Lung (tissue), 12 donors: ENCODE data around the gene SH3PXD2B. TPM values are rescaled to one million over a fixed set of nuclear protein-coding genes. Genes with fewer than 3 reads are reported as not detected.

ENCODE experiments used
- ATAC-seq: fragments of 200-7000 bp; cut with Tn5 transposase; one replicate; pipeline ENCODE4 v1.9.1; 2020; ENCODE audit warnings: moderate number of reproducible peaks; ENCODE audit not compliant: insufficient read depth, low FRiP score
- DNase-seq, 3 donors: peaks; one replicate each; pipeline ENCODE4 v3.0.0-alpha.2; 2013 to 2017
- H3K27ac ChIP-seq, 2 donors: one replicate each; pipeline ENCODE4 v1.5.1; 2013; ENCODE audit warnings: mild to moderate bottlenecking in 2 of 2, moderate library complexity in 2 of 2, control low read depth in 1 of 2, inconsistent platforms in 1 of 2, low read depth in 1 of 2, low read length in 1 of 2
- H3K27me3 ChIP-seq, 3 donors: one replicate each; pipeline ENCODE4 v1.5.1; 2013; ENCODE audit warnings: low read length in 2 of 3; ENCODE audit not compliant: control insufficient read depth in 3 of 3, insufficient read depth in 3 of 3
- H3K36me3 ChIP-seq, 4 donors: one replicate each; pipeline ENCODE4 v1.5.1; 2013; ENCODE audit warnings: low read length in 4 of 4, mild to moderate bottlenecking in 1 of 4, moderate library complexity in 1 of 4; ENCODE audit not compliant: control insufficient read depth in 4 of 4, insufficient read depth in 4 of 4
- H3K4me1 ChIP-seq, 5 donors: one replicate each; pipeline ENCODE4 v1.5.1; 2013; ENCODE audit warnings: low read length in 5 of 5, mild to moderate bottlenecking in 2 of 5, moderate library complexity in 1 of 5; ENCODE audit not compliant: control insufficient read depth in 5 of 5, insufficient read depth in 5 of 5
- H3K4me3 ChIP-seq: one replicate; pipeline ENCODE4 v1.5.1; 2013; ENCODE audit warnings: mild to moderate bottlenecking, control low read depth, moderate library complexity
- H3K9ac ChIP-seq, 2 donors: one replicate each; pipeline ENCODE4 v1.5.1; 2013; ENCODE audit warnings: low read length in 2 of 2, control low read depth in 1 of 2; ENCODE audit not compliant: insufficient read depth in 1 of 2
- H3K9me3 ChIP-seq, 4 donors: one replicate each; pipeline ENCODE4 v1.5.1; 2013; ENCODE audit warnings: low read length in 3 of 4, mild to moderate bottlenecking in 1 of 4, moderate library complexity in 1 of 4; ENCODE audit not compliant: control insufficient read depth in 4 of 4, insufficient read depth in 3 of 4
- CTCF ChIP-seq: IDR thresholded peaks from 2 replicates; pipeline ENCODE4 v1.5.1; 2012; ENCODE audit warnings: mild to moderate bottlenecking; ENCODE audit errors: control extremely low read depth, extremely low read depth
- WGBS, 2 donors: extraction: QIAGEN DNeasy Blood & Tissue Kit; methylation state at CpG; one replicate each; pipeline ENCODE4 v1.1.7; 2013; 5-methylcytosine and 5-hydroxymethylcytosine counted together
- polyA plus RNA-seq, 2 donors: library from polyadenylated mRNA; stranded (reverse); fragments of 200-250 nt; gene quantifications; one replicate each; pipeline ENCODE4 v1.2.1, GENCODE V29; 2013
- total RNA-seq, 2 donors: library from RNA; depleted of rRNA in 1 of 2; stranded (reverse); fragments of >200 nt in 1 of 2; gene quantifications; one replicate each; pipeline ENCODE4 v1.2.1, GENCODE V29; 2014 to 2021
- donor health status: control.
- donor health status: control.
- donor health status: Bipolar disorder and iron deficiency.
- donor health status: healthy.
- donor health status: DM: yes; HTN: yes; CAD: no.

SH3PXD2B gene
- total and polyA plus RNA-seq, 4 donors, result 8.0 to 56.0 (median 21.4) TPM

DNA sequence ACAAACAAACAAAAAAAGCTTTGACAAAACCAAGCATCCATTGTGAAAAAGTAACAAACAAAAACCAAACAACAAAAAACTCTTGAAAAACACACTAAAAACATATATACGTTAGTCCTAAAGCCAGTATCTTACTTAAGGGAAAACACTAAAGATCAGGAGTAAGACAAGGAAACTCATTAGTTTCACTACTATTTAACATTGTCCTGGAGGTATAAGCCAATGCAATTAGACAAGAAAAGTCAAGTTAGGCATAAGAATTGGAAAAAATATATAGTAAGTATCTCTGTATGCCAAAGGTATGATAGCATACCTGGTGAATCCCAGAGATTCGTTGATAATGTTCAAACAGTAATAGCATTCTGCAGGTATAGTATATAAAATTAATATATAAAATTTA lies 148.9 kb downstream of the SH3PXD2B start:
- ATAC-seq (no peak), DNase-seq (no peak)
- Histone ChIP-seq H3K4me1 (peaks cover 0 to 3% (median 0%) of the 10 kb centered on the region in 5 donors), H3K9me3 (peaks cover 0 to 2% (median 0%) of the 10 kb centered on the region in 4 donors), H3K36me3 (no peaks in the 10 kb centered on the region), H3K9ac (no peak overlapping the region), H3K27me3 (no peaks in the 10 kb centered on the region), H3K27ac (no peak overlapping the region), H3K4me3 (no peak overlapping the region)
- TF ChIP-seq CTCF, result no peak
- WGBS, 2 donors, result 95 to 98% methylated on average over 2 of the region's 2 CpGs

DNA sequence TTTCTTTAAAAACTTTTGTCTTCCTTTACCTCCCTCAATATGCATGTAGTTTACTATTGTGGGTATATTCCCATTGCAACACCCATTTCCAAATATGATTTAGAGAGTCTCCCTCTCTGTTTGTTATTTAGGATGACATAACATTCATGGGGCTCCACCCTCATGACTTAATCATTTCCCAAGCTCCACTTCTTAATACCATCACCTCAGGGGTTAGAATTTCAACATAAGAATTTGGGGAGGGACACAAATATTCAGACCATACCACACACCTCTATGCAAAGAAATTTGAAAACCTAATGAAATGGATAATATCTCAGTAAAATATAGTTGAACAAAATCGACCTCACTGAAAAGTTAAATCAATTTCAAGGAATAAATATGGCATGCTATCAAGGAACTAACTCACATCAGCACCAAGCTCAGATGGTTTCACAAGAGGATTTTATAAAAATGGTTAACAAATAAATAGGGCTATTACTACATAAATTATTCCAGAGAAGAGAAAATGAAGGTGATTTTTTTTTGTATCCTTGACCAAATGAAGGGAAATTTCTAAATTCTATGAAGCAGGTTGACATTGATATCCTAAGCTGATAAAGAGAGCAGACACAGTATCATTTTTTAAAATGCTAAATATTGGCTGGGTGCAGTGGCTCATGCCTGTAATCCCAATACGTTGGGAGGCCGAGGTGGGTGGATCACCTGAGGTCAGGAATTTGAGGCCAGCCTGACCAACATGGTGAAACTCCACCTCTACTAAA lies 150.6 kb downstream of the SH3PXD2B start:
- no peak overlapping the region for H3K27ac ChIP-seq
- ATAC-seq, result no peak

DNA sequence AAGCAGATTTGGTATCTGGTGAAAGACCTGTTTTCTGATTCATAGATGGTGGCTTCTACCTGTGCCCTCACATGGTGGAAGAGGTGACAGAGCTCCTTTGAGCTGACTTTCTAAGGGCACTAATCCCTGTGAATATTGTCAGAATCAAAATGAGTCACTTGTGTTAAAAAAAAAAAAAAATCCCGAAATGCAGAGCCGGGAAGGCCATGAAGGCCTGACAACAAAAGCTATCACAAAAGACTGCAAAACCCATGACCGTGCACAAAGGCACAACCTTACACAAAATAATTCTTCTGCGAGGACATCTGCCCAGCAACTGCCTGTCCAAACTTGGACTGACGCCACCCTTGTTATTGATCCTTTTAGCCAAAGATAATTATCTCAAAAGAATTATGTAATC lies 151.2 kb downstream of the SH3PXD2B start:
- peaks cover 0 to 2% (median 0%) of the 10 kb centered on the region in 4 donors for H3K9me3 ChIP-seq
- H3K9ac ChIP-seq, result no peak overlapping the region
- H3K4me1 ChIP-seq, result peaks cover 0 to 3% (median 0%) of the 10 kb centered on the region in 5 donors
- H3K27me3 ChIP-seq, result no peaks in the 10 kb centered on the region
- 76 to 94% methylated on average over 5 of the region's 5 CpGs for WGBS, 2 donors
- H3K4me3 ChIP-seq, result no peak overlapping the region
- DNase-seq, result no peak
- H3K27ac ChIP-seq, result no peak overlapping the region
- no peaks in the 10 kb centered on the region for H3K36me3 ChIP-seq
- no peak for TF ChIP-seq CTCF
- no peak for ATAC-seq

More for the DNA sequence above, 150.6 kb downstream of the SH3PXD2B start:
- H3K4me1 ChIP-seq, result peaks cover 0 to 3% (median 0%) of the 10 kb centered on the region in 5 donors
- no peak overlapping the region for H3K9ac ChIP-seq
- no peaks in the 10 kb centered on the region for H3K36me3 ChIP-seq
- no peak for TF ChIP-seq CTCF
- H3K9me3 ChIP-seq, result peaks cover 0 to 2% (median 0%) of the 10 kb centered on the region in 4 donors
- WGBS, 2 donors, result 58 to 93% methylated on average over 3 of the region's 3 CpGs
- H3K4me3 ChIP-seq, result no peak overlapping the region
- peak in 1 of 3 donors; percentile 12 for DNase-seq
- no peaks in the 10 kb centered on the region for H3K27me3 ChIP-seq
